ENCODE results near the gene NDUFC2. TPM values are rescaled to one million over a fixed set of nuclear protein-coding genes. Genes with fewer than 3 reads are reported as not detected.

Gene NDUFC2
- total RNA-seq, 4 donors from 2014 or later: 87.8 to 113 (median 96.6) TPM

GRCh38 chr11:78021611-78022010 lies 58.1 kb downstream of the NDUFC2 start:
- no peak for TF ChIP-seq CTCF (IDR thresholded peaks at IDR 0.05; ENCODE audit: low read depth)

- TF ChIP-seq CTCF (IDR thresholded peaks at IDR 0.05; ENCODE audit: low read depth): no peak
Observed at GRCh38 chr11:78020246-78020645, 59.4 kb downstream of the NDUFC2 start.

- no peak for TF ChIP-seq CTCF (IDR thresholded peaks at IDR 0.05; ENCODE audit: low read depth)
Observed at GRCh38 chr11:78019808-78020207, 59.9 kb downstream of the NDUFC2 start.

Other genes with a start within 250 kb of the NDUFC2 start
- gene INTS4, start 85.2 kb downstream of the NDUFC2 start, total RNA-seq: 10 to 100 TPM; 30.3 to 41.5 (median 34.3) TPM
- gene KCTD14, start 56.6 kb downstream of the NDUFC2 start, total RNA-seq: 1 to 10 TPM in 1 of 4 donors, under 1 TPM in 3; 0.68 to 2.2 (median 0.88) TPM
- 100 to 1,000 TPM in 2 of 4 donors, 10 to 100 TPM in 2; 24.8 to 228 (median 81.8) TPM for gene THRSP, start 16.0 kb downstream of the NDUFC2 start, total RNA-seq
- 10 to 100 TPM; 22.4 to 73.0 (median 27.8) TPM for gene ALG8, start 59.8 kb upstream of the NDUFC2 start, total RNA-seq
- 10 to 100 TPM; 10.6 to 16.1 (median 11.7) TPM for gene KCTD21, start 108.8 kb upstream of the NDUFC2 start, total RNA-seq
- gene USP35, start 109.1 kb upstream of the NDUFC2 start, total RNA-seq: 10 to 100 TPM in 2 of 4 donors, 1 to 10 TPM in 2; 6.8 to 13.2 (median 9.8) TPM